ENCODE results near the gene GNB1L. TPM values are rescaled to one million over a fixed set of nuclear protein-coding genes. Genes with fewer than 3 reads are reported as not detected.

GNB1L gene
- polyA plus RNA-seq, 1 experiment: 3.6 TPM

DNA sequence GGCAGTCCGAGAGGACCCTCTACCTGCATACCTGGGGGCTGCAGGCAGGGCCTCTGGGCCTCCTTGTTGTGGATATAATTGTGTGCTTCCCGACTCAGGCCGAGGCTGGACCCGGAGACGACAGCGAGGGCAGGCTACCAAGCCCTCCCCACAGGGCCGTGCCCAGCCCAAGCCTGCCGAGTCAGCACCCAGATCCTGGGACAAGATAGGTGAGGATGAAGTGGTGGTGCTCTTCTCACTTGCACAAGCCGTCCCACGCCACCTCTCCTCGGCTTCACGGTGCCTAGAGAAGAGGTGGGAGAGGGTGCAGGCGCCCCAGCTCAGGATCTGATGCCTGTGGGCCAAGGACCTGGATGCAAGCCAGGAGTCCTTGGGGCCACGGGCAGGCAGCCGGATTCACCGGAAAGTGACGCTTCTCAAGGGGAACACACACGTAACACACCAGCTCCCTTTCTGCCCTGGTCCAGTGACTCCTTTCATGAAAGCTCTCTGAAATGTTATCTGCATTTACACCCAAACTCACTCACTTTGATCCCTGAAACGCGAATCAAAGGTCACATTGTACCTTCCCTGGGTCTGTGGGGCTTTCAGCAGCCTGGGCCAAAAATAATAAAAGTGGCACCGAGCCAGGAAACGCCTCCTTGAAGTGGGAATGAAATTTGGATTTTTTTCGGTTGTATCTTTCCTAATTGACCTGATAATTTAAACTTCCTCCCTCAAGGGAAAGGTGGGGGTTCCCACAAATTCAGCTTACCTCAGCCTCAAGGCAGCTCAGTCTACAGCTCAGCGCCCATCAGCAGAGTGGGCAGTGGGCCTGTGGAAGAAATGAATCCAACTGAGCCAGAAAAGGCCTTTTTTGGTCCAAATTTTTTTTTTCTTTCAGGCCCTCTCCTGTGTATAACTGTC is 1.1 kb upstream of the GNB1L start:
- POLR2A ChIA-PET: no interaction called here
- Histone ChIP-seq H3K27me3 (ENCODE audit: control insufficient read depth, insufficient read depth, low read length) (no peaks in the 10 kb centered on the region), H3K36me3 (ENCODE audit: control insufficient read depth, insufficient read depth, low read length) (peaks cover 14% of the 10 kb centered on the region), H3K4me3 (ENCODE audit: low read depth, low read length) (peak overlapping the region; percentile 81)
- TF ChIP-seq, protein P1, sequence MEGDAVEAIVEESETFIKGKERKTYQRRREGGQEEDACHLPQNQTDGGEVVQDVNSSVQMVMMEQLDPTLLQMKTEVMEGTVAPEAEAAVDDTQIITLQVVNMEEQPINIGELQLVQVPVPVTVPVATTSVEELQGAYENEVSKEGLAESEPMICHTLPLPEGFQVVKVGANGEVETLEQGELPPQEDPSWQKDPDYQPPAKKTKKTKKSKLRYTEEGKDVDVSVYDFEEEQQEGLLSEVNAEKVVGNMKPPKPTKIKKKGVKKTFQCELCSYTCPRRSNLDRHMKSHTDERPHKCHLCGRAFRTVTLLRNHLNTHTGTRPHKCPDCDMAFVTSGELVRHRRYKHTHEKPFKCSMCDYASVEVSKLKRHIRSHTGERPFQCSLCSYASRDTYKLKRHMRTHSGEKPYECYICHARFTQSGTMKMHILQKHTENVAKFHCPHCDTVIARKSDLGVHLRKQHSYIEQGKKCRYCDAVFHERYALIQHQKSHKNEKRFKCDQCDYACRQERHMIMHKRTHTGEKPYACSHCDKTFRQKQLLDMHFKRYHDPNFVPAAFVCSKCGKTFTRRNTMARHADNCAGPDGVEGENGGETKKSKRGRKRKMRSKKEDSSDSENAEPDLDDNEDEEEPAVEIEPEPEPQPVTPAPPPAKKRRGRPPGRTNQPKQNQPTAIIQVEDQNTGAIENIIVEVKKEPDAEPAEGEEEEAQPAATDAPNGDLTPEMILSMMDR (IDR thresholded peaks at IDR 0.05; ENCODE audit: insufficient read depth, low read depth, low read length): no peak
- DNase-seq (ENCODE audit: low read depth): no peak
- CTCF ChIA-PET: interaction anchor here (0.7 to 3.0 kb wide), 6 partner anchors 15 to 233 kb away, joined by 3 to 14 read pairs (median 5); no protein-coding TSS in a partner anchor

DNA sequence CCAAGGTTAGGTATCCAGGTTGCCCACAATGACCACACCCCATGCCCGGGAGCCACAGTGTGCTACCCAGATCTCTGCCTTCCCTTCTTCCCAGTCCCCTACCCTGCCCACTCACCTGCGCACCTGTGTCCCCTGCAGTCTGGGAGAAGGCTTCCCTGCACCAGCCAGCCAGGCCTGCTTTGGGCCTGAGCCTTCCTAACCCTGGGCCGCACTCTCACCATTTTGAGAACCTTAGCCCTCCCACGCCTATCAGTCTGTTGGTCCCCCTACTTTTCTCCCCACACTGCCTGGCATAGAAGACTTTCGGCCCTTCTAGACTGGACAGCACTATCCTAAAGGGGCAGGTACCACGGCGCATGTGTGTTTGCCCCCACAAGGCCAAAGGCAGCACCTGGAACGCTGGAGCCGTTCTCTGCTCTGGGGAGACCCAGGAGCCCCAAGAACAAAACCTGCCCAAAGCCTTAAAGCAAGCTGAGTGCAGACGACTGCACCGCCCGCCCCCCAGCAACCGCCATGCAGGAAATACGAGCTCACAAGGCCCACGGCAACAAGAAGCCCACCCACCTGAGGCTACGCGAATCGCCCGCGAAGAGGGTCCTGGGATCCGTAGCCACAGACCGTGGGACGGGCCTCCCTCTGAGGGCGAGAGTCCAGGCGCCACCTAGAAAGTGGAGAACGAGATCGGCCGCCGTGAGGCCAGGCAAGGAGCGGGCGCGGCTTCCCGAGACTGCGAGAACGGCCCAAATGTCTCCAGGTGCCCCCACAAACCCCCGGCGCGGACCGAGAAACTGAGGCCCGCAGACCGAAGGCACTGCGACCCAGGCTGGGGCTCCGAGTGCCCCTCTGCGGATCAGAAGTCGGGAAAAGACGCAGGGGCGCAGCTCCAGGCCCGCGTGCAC is 546 bp downstream of the GNB1L start:
- DNase-seq (ENCODE audit: low read depth): no peak
- peaks cover 21% of the 10 kb centered on the region for H3K36me3 ChIP-seq (ENCODE audit: control insufficient read depth, insufficient read depth, low read length)
- H3K4me3 ChIP-seq (ENCODE audit: low read depth, low read length): peak overlapping the region; percentile 81
- H3K27me3 ChIP-seq (ENCODE audit: control insufficient read depth, insufficient read depth, low read length): no peaks in the 10 kb centered on the region
- ChIA-PET CTCF (interaction anchor here (0.6 to 3.0 kb wide), 3 partner anchors 96 to 458 kb away, joined by 3 to 14 read pairs (median 5); no protein-coding TSS in a partner anchor), POLR2A (interaction anchor here (0.6 kb wide), 1 partner anchor 55 kb away, joined by 3 read pairs; no protein-coding TSS in a partner anchor)
- TF ChIP-seq, protein P1 (IDR thresholded peaks at IDR 0.05; ENCODE audit: insufficient read depth, low read depth, low read length): no peak

DNA sequence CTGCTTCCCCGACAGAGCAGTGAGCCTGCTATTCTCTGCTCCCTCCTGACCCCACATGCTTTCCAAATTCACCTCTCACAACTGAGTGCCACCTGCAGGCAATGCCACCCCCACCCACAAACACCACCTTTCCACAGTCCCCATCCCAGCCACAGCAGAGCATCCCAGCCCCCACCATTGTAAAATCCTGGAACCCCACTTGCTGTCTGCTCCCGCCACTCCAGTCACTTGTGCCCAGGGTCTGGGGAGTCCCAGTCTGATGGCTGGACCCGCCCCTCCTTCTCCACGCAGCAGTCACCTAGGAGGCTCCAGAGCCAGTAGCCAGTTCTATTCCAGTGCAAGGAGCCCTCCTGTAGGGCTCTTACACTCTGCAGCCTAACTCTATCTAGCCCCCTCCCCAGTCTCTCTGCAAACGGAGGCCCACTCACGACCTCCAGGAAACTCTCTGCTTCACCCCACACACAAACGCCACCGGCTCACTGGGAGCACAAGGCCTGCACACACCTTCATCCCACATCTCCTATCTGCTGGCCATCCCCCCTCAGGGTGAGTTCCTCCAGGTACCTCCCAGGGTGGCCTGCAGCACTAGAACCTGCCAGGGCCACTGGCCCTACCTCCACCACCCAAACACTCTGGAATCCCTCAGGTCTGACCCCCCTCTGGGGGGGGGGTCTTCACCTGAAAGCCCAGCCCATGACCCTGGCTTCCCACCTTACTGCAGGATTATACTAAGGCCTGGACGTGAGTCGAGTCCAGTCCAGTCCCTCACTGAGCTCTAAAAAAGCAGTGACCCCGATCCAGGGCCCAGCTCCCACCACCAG is 1.4 kb downstream of the GNB1L start:
- ChIA-PET POLR2A (no interaction called here), CTCF (interaction anchor here (0.6 to 3.0 kb wide), 2 partner anchors 122 to 457 kb away, joined by 3 to 14 read pairs; no protein-coding TSS in a partner anchor)
- Histone ChIP-seq H3K36me3 (ENCODE audit: control insufficient read depth, insufficient read depth, low read length) (peaks cover 21% of the 10 kb centered on the region), H3K27me3 (ENCODE audit: control insufficient read depth, insufficient read depth, low read length) (no peaks in the 10 kb centered on the region), H3K4me3 (ENCODE audit: low read depth, low read length) (peak overlapping the region; percentile 81)
- TF ChIP-seq, protein P1 (IDR thresholded peaks at IDR 0.05; ENCODE audit: insufficient read depth, low read depth, low read length): no peak
- no peak for DNase-seq (ENCODE audit: low read depth)

DNA sequence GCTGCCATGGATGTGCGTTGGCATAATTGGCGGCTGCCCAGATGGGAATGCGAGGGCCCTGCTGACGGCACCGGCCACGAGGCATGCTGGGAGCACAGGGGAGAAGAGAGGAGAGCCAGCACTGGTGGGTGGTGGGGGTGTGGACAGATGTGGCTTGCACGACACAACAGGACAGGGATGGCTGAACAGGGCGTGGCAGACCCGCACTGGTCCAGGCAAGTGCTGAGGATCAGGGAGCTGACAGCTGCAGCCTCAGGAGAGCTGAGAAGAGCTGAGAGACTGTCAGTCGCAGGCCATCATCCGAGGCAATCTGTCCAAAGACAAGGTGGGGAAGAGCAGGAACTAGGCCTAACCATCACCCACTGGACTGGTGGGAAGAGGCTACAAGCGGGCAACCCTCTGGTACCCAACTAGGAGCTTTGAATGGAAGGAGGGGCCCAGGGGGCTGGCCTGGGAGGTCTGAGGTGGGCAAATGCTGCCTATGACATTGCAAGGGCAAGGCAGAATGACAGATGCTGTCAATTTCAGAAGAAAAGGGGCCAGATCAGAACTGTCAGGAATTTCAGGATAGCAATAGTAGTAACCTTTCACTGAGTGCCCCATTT is 2.4 kb downstream of the GNB1L start:
- no peaks in the 10 kb centered on the region for H3K27me3 ChIP-seq (ENCODE audit: control insufficient read depth, insufficient read depth, low read length)
- TF ChIP-seq, protein P1 (IDR thresholded peaks at IDR 0.05; ENCODE audit: insufficient read depth, low read depth, low read length): no peak
- H3K4me3 ChIP-seq (ENCODE audit: low read depth, low read length): no peak overlapping the region; the same call in 1 of the 2 replicates
- H3K36me3 ChIP-seq (ENCODE audit: control insufficient read depth, insufficient read depth, low read length): peaks cover 22% of the 10 kb centered on the region
- no peak for DNase-seq (ENCODE audit: low read depth)
- POLR2A ChIA-PET: interaction anchor here (0.6 kb wide), 1 partner anchor 163 kb away, joined by 3 read pairs; no protein-coding TSS in a partner anchor
- CTCF ChIA-PET: interaction anchor here (1.5 kb wide), 1 partner anchor 122 kb away, joined by 5 read pairs; no protein-coding TSS in a partner anchor

All from BJ (cell line).